Large intestine (tissue), 3 donors: ENCODE results near the gene SAMD7. TPM values are rescaled to one million over a fixed set of nuclear protein-coding genes. Genes with fewer than 3 reads are reported as not detected.
A peak's percentile ranks its signal among the peaks of the same experiment; 100 is the strongest.

Experiments used
- DNase-seq, 2 donors: peaks; one replicate each; pipeline versions ENCODE4 v3.0.0 to v3.0.0-alpha.2; 2013
- H3K27ac ChIP-seq: one replicate; pipeline ENCODE4 v1.5.1; 2013; ENCODE audit warnings: low read length
- H3K27me3 ChIP-seq: 2 replicates; pipeline ENCODE4 v1.6.1; 2013; ENCODE audit warnings: low read length; ENCODE audit not compliant: control insufficient read depth, insufficient read depth
- H3K36me3 ChIP-seq: 2 replicates; pipeline ENCODE4 v1.6.1; 2013; ENCODE audit warnings: low read length; ENCODE audit not compliant: control insufficient read depth, insufficient read depth
- H3K4me1 ChIP-seq: one replicate; pipeline ENCODE4 v1.6.1; 2013; ENCODE audit warnings: low read length; ENCODE audit not compliant: control insufficient read depth, insufficient read depth
- H3K4me3 ChIP-seq: one replicate; pipeline ENCODE4 v1.5.1; 2013; ENCODE audit warnings: low read length
- H3K9me3 ChIP-seq: one replicate; pipeline ENCODE4 v1.6.1; 2013; ENCODE audit warnings: mild to moderate bottlenecking, low read depth, low read length, moderate library complexity; ENCODE audit not compliant: control insufficient read depth
- WGBS: methylation state at CpG from one replicate; pipeline ENCODE4 v1.1.5; 2013; ENCODE audit warnings: low lambda C conversion rate; ENCODE audit not compliant: insufficient coverage; 5-methylcytosine and 5-hydroxymethylcytosine counted together
- polyA plus RNA-seq: library from polyadenylated mRNA; unstranded; fragments of 120-200 nt; gene quantifications from one replicate; pipeline ENCODE4 v1.2.1, GENCODE V29; 2013

SAMD7 gene
- polyA plus RNA-seq, 1 donor, result not detected

GRCh38 chr3:169940470-169941181, 29.3 kb downstream of the SAMD7 start:
- Histone ChIP-seq H3K36me3 (no peaks in the 10 kb centered on the region), H3K4me1 (no peaks in the 10 kb centered on the region), H3K27me3 (no peaks in the 10 kb centered on the region), H3K9me3 (no peaks in the 10 kb centered on the region), H3K27ac (no peak overlapping the region), H3K4me3 (no peak overlapping the region)
- 74% methylated on average over 3 of the region's 6 CpGs for WGBS
- no peak for DNase-seq

GRCh38 chr3:169945313-169945712, 33.9 kb downstream of the SAMD7 start:
- no peak overlapping the region for H3K27ac ChIP-seq
- no peak for DNase-seq

GRCh38 chr3:169946336-169946735, 35.0 kb downstream of the SAMD7 start:
- no CpG with 5 or more reads among the region's 3 CpGs for WGBS
- Histone ChIP-seq H3K27ac (no peak overlapping the region), H3K27me3 (no peaks in the 10 kb centered on the region)

More at GRCh38 chr3:169945313-169945712, 33.9 kb downstream of the SAMD7 start:
- 100% methylated on average over 1 of the region's 7 CpGs for WGBS
- H3K27me3 ChIP-seq, result no peaks in the 10 kb centered on the region
- no peak overlapping the region for H3K4me3 ChIP-seq
- peaks cover 12% of the 10 kb centered on the region for H3K4me1 ChIP-seq
- no peaks in the 10 kb centered on the region for H3K36me3 ChIP-seq
- H3K9me3 ChIP-seq, result no peaks in the 10 kb centered on the region

GRCh38 chr3:169948559-169949448, 37.4 kb downstream of the SAMD7 start:
- 0% methylated on average over 2 of the region's 2 CpGs for WGBS
- no peaks in the 10 kb centered on the region for H3K36me3 ChIP-seq
- peak; percentile 23 to 66 for DNase-seq
- H3K27me3 ChIP-seq, result no peaks in the 10 kb centered on the region
- no peaks in the 10 kb centered on the region for H3K9me3 ChIP-seq
- peak overlapping the region; percentile 32 for H3K27ac ChIP-seq
- peaks cover 12% of the 10 kb centered on the region for H3K4me1 ChIP-seq
- H3K4me3 ChIP-seq, result no peak overlapping the region

More at GRCh38 chr3:169946336-169946735, 35.0 kb downstream of the SAMD7 start:
- peaks cover 12% of the 10 kb centered on the region for H3K4me1 ChIP-seq
- H3K4me3 ChIP-seq, result no peak overlapping the region
- no peaks in the 10 kb centered on the region for H3K36me3 ChIP-seq
- H3K9me3 ChIP-seq, result no peaks in the 10 kb centered on the region
- no peak for DNase-seq

- WGBS, result no CpG with 5 or more reads among the region's 1 CpG
- H3K9me3 ChIP-seq, result no peaks in the 10 kb centered on the region
- no peak overlapping the region for H3K27ac ChIP-seq
Observed at GRCh38 chr3:169952045-169952444, 40.7 kb downstream of the SAMD7 start.

GRCh38 chr3:169953462-169954141, 42.2 kb downstream of the SAMD7 start:
- Histone ChIP-seq H3K4me1 (peaks cover 6% of the 10 kb centered on the region), H3K27ac (no peak overlapping the region), H3K9me3 (no peaks in the 10 kb centered on the region), H3K4me3 (no peak overlapping the region), H3K36me3 (no peaks in the 10 kb centered on the region), H3K27me3 (no peaks in the 10 kb centered on the region)
- 88% methylated on average over 1 of the region's 3 CpGs for WGBS
- no peak for DNase-seq

More at GRCh38 chr3:169952045-169952444, 40.7 kb downstream of the SAMD7 start:
- Histone ChIP-seq H3K4me1 (peaks cover 12% of the 10 kb centered on the region), H3K36me3 (no peaks in the 10 kb centered on the region), H3K4me3 (no peak overlapping the region), H3K27me3 (no peaks in the 10 kb centered on the region)
- no peak for DNase-seq

- Histone ChIP-seq H3K4me1 (peaks cover 4% of the 10 kb centered on the region), H3K36me3 (no peaks in the 10 kb centered on the region), H3K27ac (no peak overlapping the region), H3K9me3 (no peaks in the 10 kb centered on the region), H3K27me3 (no peaks in the 10 kb centered on the region), H3K4me3 (no peak overlapping the region)
- no peak for DNase-seq
- 100% methylated on average over 1 of the region's 6 CpGs for WGBS
Observed at GRCh38 chr3:169954142-169954756, 42.9 kb downstream of the SAMD7 start.

GRCh38 chr3:169955406-169955805, 44.0 kb downstream of the SAMD7 start:
- no peaks in the 10 kb centered on the region for H3K27me3 ChIP-seq
- H3K9me3 ChIP-seq, result no peaks in the 10 kb centered on the region
- WGBS, result no CpG with 5 or more reads among the region's 2 CpGs
- DNase-seq, result no peak
- no peaks in the 10 kb centered on the region for H3K4me1 ChIP-seq
- H3K4me3 ChIP-seq, result no peak overlapping the region
- H3K36me3 ChIP-seq, result no peaks in the 10 kb centered on the region
- H3K27ac ChIP-seq, result no peak overlapping the region

GRCh38 chr3:169964176-169964575, 52.8 kb downstream of the SAMD7 start:
- Histone ChIP-seq H3K9me3 (no peaks in the 10 kb centered on the region), H3K27ac (no peak overlapping the region), H3K36me3 (no peaks in the 10 kb centered on the region), H3K4me3 (no peak overlapping the region), H3K4me1 (peaks cover 13% of the 10 kb centered on the region), H3K27me3 (no peaks in the 10 kb centered on the region)
- DNase-seq, result no peak
- WGBS, result 69% methylated on average over 2 of the region's 2 CpGs
